Heart left ventricle (tissue), 13 donors: ENCODE measurements around the gene HORMAD2.

Experiments used
- POLR2A ChIP-seq, 2 donors: fragments of 450-650 bp; IDR thresholded peaks; one replicate each; pipeline ENCODE4 v1.6.1; 2017; ENCODE audit warnings: antibody characterized with exemption in 2 of 2, mild to moderate bottlenecking in 2 of 2, moderate library complexity in 2 of 2
- TF ChIP-seq, protein P1 (sequence below), 12 donors: fragments of 200-600 bp; sonication (generic) in 4 of 12; IDR thresholded peaks; one replicate each; pipeline versions ENCODE4 v1.5.0 to v1.8.0; 2018 to 2022; ENCODE audit warnings: antibody characterized with exemption in 12 of 12, mild to moderate bottlenecking in 5 of 12
- donor health status: ischemic (EF 13 %, LVEDD 7.1; RV severe dilation, severe dysfunction).
- donor health status: DM: no; HTN: yes; CAD: no.
- donor health status: DM: no; HTN: no; CAD: no.
- donor health status: ischemic (EF 25% LVEDD 6.9; RV normal size, moderate dysfunction).
- donor health status: ischemic (EF 25% LVEDD 5.7; RV mildly dilated, moderate dysfunction).
- donor health status: ischemic (EF 35%, LVEDD 5.7; RV mildly dilated, moderate dysfunction).
- donor health status: nonischemic (EF 11% LVEDD 7.7; RV severe dilation, severe dysfunction).
- donor health status: DM: yes; HTN: yes; CAD: no.
- donor health status: PGD.
- donor health status: ischemic (EF 29% LVEDD 5.4; RV normal size, mild dysfunction).
- donor health status: nonischemic (EF 23%, LVEDD 6.1; RV moderate dilation, normal function).

GRCh38 chr22:30086496-30086895 is 6.2 kb downstream of the HORMAD2 start:
- TF ChIP-seq, protein P1, sequence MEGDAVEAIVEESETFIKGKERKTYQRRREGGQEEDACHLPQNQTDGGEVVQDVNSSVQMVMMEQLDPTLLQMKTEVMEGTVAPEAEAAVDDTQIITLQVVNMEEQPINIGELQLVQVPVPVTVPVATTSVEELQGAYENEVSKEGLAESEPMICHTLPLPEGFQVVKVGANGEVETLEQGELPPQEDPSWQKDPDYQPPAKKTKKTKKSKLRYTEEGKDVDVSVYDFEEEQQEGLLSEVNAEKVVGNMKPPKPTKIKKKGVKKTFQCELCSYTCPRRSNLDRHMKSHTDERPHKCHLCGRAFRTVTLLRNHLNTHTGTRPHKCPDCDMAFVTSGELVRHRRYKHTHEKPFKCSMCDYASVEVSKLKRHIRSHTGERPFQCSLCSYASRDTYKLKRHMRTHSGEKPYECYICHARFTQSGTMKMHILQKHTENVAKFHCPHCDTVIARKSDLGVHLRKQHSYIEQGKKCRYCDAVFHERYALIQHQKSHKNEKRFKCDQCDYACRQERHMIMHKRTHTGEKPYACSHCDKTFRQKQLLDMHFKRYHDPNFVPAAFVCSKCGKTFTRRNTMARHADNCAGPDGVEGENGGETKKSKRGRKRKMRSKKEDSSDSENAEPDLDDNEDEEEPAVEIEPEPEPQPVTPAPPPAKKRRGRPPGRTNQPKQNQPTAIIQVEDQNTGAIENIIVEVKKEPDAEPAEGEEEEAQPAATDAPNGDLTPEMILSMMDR (IDR thresholded peaks at IDR 0.05), result no peak
- TF ChIP-seq POLR2A (IDR thresholded peaks at IDR 0.05), result no peak
